HEK293T (cell line): ENCODE data around the gene MAPK8IP2.

Experiments used
- ARNT ChIP-seq: fragments of 450-650 bp; IDR thresholded peaks from 2 replicates; pipeline ENCODE4 v1.6.1; 2017; ENCODE audit warnings: mild to moderate bottlenecking
- BHLHE40 ChIP-seq: fragments of 450-650 bp; IDR thresholded peaks from 2 replicates; pipeline ENCODE4 v1.6.1; 2016; ENCODE audit warnings: mild to moderate bottlenecking, moderate library complexity, borderline replicate concordance
- ELF4 ChIP-seq: fragments of 450-650 bp; IDR thresholded peaks from 2 replicates; pipeline ENCODE4 v1.6.1; 2017; ENCODE audit warnings: antibody characterized with exemption
- FOXK2 ChIP-seq: fragments of 450-650 bp; IDR thresholded peaks from 2 replicates; pipeline ENCODE4 v1.6.1; 2016; ENCODE audit warnings: mild to moderate bottlenecking
- FOXM1 ChIP-seq: fragments of 450-650 bp; IDR thresholded peaks from 2 replicates; pipeline ENCODE4 v1.6.1; 2017; ENCODE audit warnings: mild to moderate bottlenecking, borderline replicate concordance
- HDGF ChIP-seq: fragments of 450-650 bp; IDR thresholded peaks from 2 replicates; pipeline ENCODE4 v1.6.1; 2017; ENCODE audit warnings: antibody characterized with exemption, borderline replicate concordance
- L3MBTL2 ChIP-seq: fragments of 450-650 bp; conservative IDR thresholded peaks from 2 replicates; pipeline ENCODE4 v1.6.1; 2016; ENCODE audit warnings: mild to moderate bottlenecking
- LEF1 ChIP-seq: fragments of 450-650 bp; IDR thresholded peaks from 2 replicates; pipeline ENCODE4 v1.6.1; 2017; ENCODE audit warnings: mild to moderate bottlenecking, borderline replicate concordance
- NFRKB ChIP-seq: fragments of 450-650 bp; IDR thresholded peaks from 2 replicates; pipeline ENCODE4 v1.6.1; 2016; ENCODE audit warnings: mild to moderate bottlenecking, moderate library complexity
- SP1 ChIP-seq: fragments of 450-650 bp; IDR thresholded peaks from 2 replicates; pipeline ENCODE4 v1.6.1; 2017
- SUZ12 ChIP-seq: fragments of 450-650 bp; IDR thresholded peaks from 2 replicates; pipeline ENCODE4 v1.6.1; 2016; ENCODE audit warnings: mild to moderate bottlenecking
- TARDBP ChIP-seq: fragments of 450-650 bp; IDR thresholded peaks from 2 replicates; pipeline ENCODE4 v1.6.1; 2016
- ZNF384 ChIP-seq: fragments of 450-650 bp; IDR thresholded peaks from 2 replicates; pipeline ENCODE4 v1.6.1; 2016
- TF ChIP-seq, protein P1 (sequence below): fragments of 450-650 bp; IDR thresholded peaks from 2 replicates; pipeline ENCODE4 v1.6.1; 2016

GRCh38 chr22:50621948-50622722 is 21.5 kb downstream of the MAPK8IP2 start:
- no peak for TF ChIP-seq BHLHE40
- TF ChIP-seq SP1: no peak
- TF ChIP-seq, protein P1, sequence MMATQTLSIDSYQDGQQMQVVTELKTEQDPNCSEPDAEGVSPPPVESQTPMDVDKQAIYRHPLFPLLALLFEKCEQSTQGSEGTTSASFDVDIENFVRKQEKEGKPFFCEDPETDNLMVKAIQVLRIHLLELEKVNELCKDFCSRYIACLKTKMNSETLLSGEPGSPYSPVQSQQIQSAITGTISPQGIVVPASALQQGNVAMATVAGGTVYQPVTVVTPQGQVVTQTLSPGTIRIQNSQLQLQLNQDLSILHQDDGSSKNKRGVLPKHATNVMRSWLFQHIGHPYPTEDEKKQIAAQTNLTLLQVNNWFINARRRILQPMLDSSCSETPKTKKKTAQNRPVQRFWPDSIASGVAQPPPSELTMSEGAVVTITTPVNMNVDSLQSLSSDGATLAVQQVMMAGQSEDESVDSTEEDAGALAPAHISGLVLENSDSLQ: no peak
- no peak for TF ChIP-seq FOXK2
- TF ChIP-seq NFRKB: no peak
- no peak for TF ChIP-seq SUZ12
- TF ChIP-seq LEF1: no peak
- no peak for TF ChIP-seq HDGF
- no peak for TF ChIP-seq ZNF384
- TF ChIP-seq ELF4: no peak
- no peak for TF ChIP-seq TARDBP
- no peak for TF ChIP-seq ARNT
- no peak for TF ChIP-seq FOXM1
- TF ChIP-seq L3MBTL2: no peak
